ENCODE data around the gene BLACAT1.

The BLACAT1 gene

GRCh38 chr1:205455581-205456382 lies at the start of gene BLACAT1:
TSS of gene BLACAT1 (minus strand) at chr1:205456045.
- no peak for DNase-seq

- no peak for DNase-seq
These were observed 49.4 kb upstream of the BLACAT1 start for GRCh38 chr1:205505076-205505729.

GRCh38 chr1:205504311-205505075 lies 48.6 kb upstream of the BLACAT1 start, which contains the start of gene CDK18:
TSS of gene CDK18 (plus strand) at chr1:205504669. CDS start at chr1:205523168, 18,499 bp downstream.
- DNase-seq = no peak

GRCh38 chr1:205502992-205503391 lies 47.1 kb upstream of the BLACAT1 start:
- DNase-seq = no peak

GRCh38 chr1:205502111-205502810 lies 46.4 kb upstream of the BLACAT1 start:
- DNase-seq = no peak

GRCh38 chr1:205500240-205501233 lies 44.7 kb upstream of the BLACAT1 start:
- no peak for DNase-seq

GRCh38 chr1:205499789-205500188 lies 43.9 kb upstream of the BLACAT1 start:
- DNase-seq = no peak

GRCh38 chr1:205497351-205497750 lies 41.5 kb upstream of the BLACAT1 start:
- DNase-seq = peak; percentile 86

- DNase-seq = no peak
These were observed 40.8 kb upstream of the BLACAT1 start for GRCh38 chr1:205496661-205497060.

GRCh38 chr1:205495237-205495823 lies 39.5 kb upstream of the BLACAT1 start:
- peak; percentile 70 for DNase-seq

- DNase-seq = no peak
These were observed 38.3 kb upstream of the BLACAT1 start for GRCh38 chr1:205494115-205494514.

GRCh38 chr1:205493241-205494085 lies 37.6 kb upstream of the BLACAT1 start:
- DNase-seq = no peak

GRCh38 chr1:205492774-205493173 lies 36.9 kb upstream of the BLACAT1 start:
- DNase-seq = no peak

- DNase-seq = peak; percentile 67
These were observed 36.4 kb upstream of the BLACAT1 start for GRCh38 chr1:205492201-205492667.

GRCh38 chr1:205491794-205492193 lies 35.9 kb upstream of the BLACAT1 start:
- DNase-seq = no peak

GRCh38 chr1:205488074-205488723 lies 32.4 kb upstream of the BLACAT1 start:
- DNase-seq = peak; percentile 27

- no peak for DNase-seq
These were observed 30.4 kb upstream of the BLACAT1 start for GRCh38 chr1:205486258-205486657.

GRCh38 chr1:205484985-205485967 lies 29.4 kb upstream of the BLACAT1 start:
- DNase-seq = peak; percentile 81

Data from SHP77 treated with DMSO at 0.1 percent for 48 hours (cell line).